BLaER1 (cell line): ENCODE data around the gene MRPS26.
"Not testable (repeated sequence)": the region's sequence is repeated elsewhere in the genome, so short reads cannot be mapped to it uniquely, and the experiment has no call there.

ENCODE experiments used
- H3K27ac ChIP-seq: shearing (Covaris generic); formaldehyde crosslinking; 2 replicates; pipeline ENCODE4 v1.8.1; 2022
- H3K27me3 ChIP-seq: shearing (Covaris generic); formaldehyde crosslinking; 2 replicates; pipeline ENCODE4 v1.8.1; 2022
- H3K36me3 ChIP-seq: shearing (Covaris generic); formaldehyde crosslinking; 2 replicates; pipeline ENCODE4 v1.8.1; 2022
- H3K4me1 ChIP-seq: shearing (Covaris generic); formaldehyde crosslinking; 2 replicates; pipeline ENCODE4 v1.8.1; 2022
- H3K4me2 ChIP-seq: shearing (Covaris generic); formaldehyde crosslinking; 2 replicates; pipeline ENCODE4 v1.8.1; 2022
- H3K4me3 ChIP-seq: shearing (Covaris generic); formaldehyde crosslinking; 2 replicates; pipeline ENCODE4 v1.8.1; 2022
- H3K9ac ChIP-seq: shearing (Covaris generic); formaldehyde crosslinking; 2 replicates; pipeline ENCODE4 v1.8.1; 2022
- H3K9me3 ChIP-seq: shearing (Covaris generic); formaldehyde crosslinking; 2 replicates; pipeline ENCODE4 v1.8.1; 2022
- H4K20me1 ChIP-seq: shearing (Covaris generic); formaldehyde crosslinking; 2 replicates; pipeline ENCODE4 v1.8.1; 2022
- Cebpa-rat ChIP-seq: shearing (Covaris generic); IDR thresholded peaks from 2 replicates; pipeline ENCODE4 v1.8.1; 2022

Gene MRPS26

DNA sequence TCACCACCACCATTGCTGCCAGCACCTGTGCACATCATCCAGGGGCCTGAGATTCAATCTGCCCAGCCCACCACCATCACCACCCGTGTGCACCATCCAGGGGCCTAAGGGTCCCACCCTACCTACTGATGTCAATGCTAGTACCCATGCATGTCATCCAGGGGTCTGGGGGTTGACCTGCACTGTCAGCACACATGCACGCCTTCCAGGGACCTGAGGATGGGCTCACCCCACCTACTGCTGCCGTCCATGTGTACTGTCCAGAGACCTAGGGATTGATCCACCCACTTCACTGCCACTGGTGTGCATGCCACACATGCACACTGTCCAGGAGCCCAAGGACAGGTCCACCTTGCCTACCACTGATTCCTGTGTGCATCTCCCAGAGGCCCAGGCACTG lies 13.6 kb downstream of the MRPS26 start:
- Histone ChIP-seq H3K4me3 (no peak overlapping the region), H3K4me2 (no peak overlapping the region), H4K20me1 (no peaks in the 10 kb centered on the region), H3K9me3 (no peaks in the 10 kb centered on the region), H3K27me3 (no peaks in the 10 kb centered on the region), H3K27ac (no peak overlapping the region), H3K9ac (no peak overlapping the region), H3K36me3 (no peaks in the 10 kb centered on the region), H3K4me1 (no peaks in the 10 kb centered on the region)
- no peak for TF ChIP-seq Cebpa-rat

DNA sequence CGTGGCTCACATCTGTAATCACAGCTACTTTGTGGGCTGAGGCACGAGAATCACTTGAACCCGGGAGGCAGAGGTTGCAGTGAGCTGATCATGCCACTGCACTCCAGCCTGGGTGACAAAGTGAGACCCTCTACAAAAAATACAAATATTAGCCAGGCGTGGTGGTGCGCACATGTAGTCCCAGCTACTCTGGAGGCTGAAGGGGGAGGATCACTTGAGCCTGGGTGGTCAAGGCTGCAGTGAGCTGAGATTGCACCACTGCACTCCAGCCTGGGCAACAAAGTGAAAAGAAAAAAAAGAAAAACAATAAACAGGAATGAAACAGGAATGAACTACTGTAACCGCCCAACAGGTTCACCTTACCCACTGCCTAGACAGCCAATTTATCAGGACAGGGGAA lies 18.3 kb downstream of the MRPS26 start:
- not testable (repeated sequence) for H3K4me3 ChIP-seq, H3K9me3 ChIP-seq, H3K27me3 ChIP-seq, H3K4me2 ChIP-seq, H3K36me3 ChIP-seq, H3K27ac ChIP-seq, H4K20me1 ChIP-seq, H3K9ac ChIP-seq
- H3K4me1 ChIP-seq: peaks cover 18% of the 10 kb centered on the region

DNA sequence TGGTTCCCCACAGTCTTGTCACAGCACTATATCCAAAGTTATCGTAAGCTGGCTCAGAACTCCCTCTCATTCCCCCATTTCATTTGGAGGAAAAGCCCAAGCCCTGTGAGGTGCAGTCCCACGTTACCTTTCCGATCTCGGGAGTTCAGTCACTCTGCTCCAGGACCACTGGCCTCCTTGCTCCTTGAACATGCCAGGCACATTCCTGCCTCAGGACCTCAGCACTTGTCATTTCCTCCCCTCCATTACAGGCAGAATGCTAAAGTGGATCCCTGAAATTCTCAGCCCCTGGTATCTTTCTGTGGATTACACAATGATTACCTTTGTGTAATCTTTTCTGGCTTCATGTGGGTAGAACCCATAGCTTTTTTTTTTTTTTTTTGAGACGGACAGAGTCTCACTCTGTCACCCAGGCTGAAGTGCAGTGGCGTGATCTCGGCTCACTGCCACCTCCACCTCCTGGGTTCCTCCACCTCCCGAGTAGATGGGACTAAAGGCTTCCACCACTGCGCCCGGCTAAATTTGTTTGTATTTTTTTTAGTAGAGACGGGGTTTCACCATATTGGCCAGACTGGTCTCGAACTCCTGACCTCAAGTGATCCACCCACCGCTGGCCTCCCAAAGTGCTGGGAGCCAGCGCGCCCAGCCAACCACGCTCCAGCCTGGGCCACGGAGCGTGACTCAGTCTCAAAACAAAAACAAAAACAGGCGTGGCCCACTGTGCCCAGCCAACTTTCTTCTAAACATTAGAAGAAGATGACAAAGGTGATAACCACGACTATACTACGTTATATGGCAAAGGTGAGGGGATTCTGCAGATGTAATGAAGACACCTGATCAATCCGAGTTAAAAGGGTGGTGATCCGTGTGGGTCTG lies 21.5 kb downstream of the MRPS26 start:
- Histone ChIP-seq H3K9ac (0 out of 2 replicates have a peak overlapping the region, but pooled peaks have one; percentile 35), H3K4me1 (peaks cover 18% of the 10 kb centered on the region), H3K27me3 (peaks cover 20% of the 10 kb centered on the region), H4K20me1 (no peaks in the 10 kb centered on the region), H3K36me3 (no peaks in the 10 kb centered on the region), H3K4me2 (peak overlapping the region; percentile 51), H3K4me3 (no peak overlapping the region), H3K27ac (0 out of 2 replicates have a peak overlapping the region, but pooled peaks have one; percentile 9), H3K9me3 (no peaks in the 10 kb centered on the region)
- TF ChIP-seq Cebpa-rat: no peak

DNA sequence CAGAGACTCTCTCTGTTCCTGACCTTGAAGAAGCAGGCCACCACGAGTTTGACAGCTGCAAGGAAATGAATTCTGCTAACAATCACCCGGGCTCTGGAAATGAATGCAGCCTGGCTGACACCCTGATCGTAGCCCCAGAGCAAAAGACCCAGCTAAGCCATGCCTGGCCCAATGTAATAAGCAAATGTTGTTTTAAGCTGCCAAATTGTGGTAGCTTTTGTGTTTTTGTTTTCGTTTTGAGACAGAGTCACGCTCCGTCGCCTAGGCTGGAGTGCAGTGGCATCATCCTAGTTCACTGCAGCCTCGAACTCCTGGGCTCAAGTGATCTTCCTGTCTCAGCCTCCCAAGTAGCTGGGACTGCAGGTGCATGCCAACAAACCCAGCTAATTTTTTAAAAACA lies 22.2 kb downstream of the MRPS26 start:
- H3K4me2 ChIP-seq: peak overlapping the region; percentile 51
- TF ChIP-seq Cebpa-rat: no peak
- 0 out of 2 replicates have a peak overlapping the region, but pooled peaks have one; percentile 35 for H3K9ac ChIP-seq
- H3K4me3 ChIP-seq: no peak overlapping the region
- H3K4me1 ChIP-seq: peaks cover 18% of the 10 kb centered on the region
- no peaks in the 10 kb centered on the region for H4K20me1 ChIP-seq
- 0 out of 2 replicates have a peak overlapping the region, but pooled peaks have one; percentile 9 for H3K27ac ChIP-seq
- no peaks in the 10 kb centered on the region for H3K9me3 ChIP-seq
- H3K36me3 ChIP-seq: no peaks in the 10 kb centered on the region
- peaks cover 27% of the 10 kb centered on the region for H3K27me3 ChIP-seq

DNA sequence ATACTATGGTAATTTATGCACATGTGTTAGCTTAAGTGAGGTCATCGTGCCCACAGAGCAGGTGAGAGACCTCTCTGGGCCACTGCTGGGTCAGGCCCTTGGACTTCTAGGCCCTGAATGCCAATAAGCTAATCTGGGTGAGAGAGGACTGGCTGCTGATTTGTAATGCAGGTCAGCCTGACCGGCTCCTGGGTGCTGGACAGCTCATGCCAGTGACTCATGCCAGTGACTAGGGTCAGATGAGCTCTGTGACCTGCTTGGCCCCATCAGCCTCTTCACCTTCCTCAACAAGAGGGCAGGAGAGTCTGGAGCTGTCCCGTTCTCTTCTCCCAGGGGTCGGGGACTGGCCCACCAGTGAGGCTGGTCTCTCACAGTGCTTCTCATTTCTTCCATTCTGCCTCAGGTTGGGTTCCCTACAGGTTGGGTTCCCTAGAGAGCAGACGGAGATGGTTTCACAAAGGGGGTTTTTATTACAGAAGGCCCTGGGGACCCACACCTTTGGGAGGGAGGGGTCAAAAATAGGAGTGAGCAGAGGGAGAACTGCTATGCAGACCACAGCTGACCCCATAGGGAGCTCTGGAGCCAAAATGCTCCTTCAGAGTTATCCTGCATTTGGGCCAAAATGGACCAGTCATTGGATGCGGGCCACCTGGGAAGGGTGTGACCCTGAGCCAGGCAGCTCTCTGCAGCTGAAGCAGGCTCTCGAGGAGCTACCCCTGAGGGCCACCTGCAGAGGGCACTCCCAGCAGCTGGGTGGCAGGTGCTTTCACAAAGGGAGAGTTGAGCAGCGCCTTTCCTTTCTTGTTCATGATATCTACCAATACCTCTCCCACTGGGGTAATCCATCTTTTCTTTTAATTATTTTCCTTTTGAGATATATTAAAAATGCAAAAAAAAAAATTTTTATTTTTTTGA lies 23.4 kb downstream of the MRPS26 start:
- Histone ChIP-seq H3K27ac (no peak overlapping the region), H3K9me3 (no peaks in the 10 kb centered on the region)

DNA sequence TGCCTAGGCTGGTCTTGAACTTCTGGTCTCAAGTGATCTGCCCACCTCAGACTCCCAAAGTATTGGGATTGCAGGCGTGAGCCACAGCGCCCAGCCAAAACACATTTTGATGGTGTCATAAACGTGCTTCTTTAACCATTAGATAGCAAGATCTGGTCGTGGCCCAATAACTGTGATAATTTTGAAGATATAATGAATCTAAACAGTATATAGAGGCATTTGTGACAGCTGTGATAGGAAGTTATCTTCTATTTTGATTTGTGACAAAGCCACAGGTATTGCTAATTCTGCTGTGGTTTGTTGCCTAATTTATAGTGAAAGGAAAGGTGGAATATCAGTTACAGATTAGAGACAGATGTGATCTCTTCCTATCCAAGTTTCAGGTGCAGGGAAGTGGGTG lies 24.9 kb downstream of the MRPS26 start:
- Histone ChIP-seq H3K27ac (no peak overlapping the region), H3K36me3 (no peaks in the 10 kb centered on the region), H3K4me3 (no peak overlapping the region), H4K20me1 (no peaks in the 10 kb centered on the region; the same call in 1 of the 2 replicates), H3K9me3 (no peaks in the 10 kb centered on the region), H3K4me1 (peaks cover 18% of the 10 kb centered on the region), H3K27me3 (peaks cover 44% of the 10 kb centered on the region), H3K4me2 (no peak overlapping the region), H3K9ac (no peak overlapping the region)
- no peak for TF ChIP-seq Cebpa-rat

More for the DNA sequence above, 23.4 kb downstream of the MRPS26 start:
- Histone ChIP-seq H3K27me3 (peaks cover 39% of the 10 kb centered on the region), H3K4me1 (peaks cover 18% of the 10 kb centered on the region), H3K4me2 (no peak overlapping the region), H4K20me1 (no peaks in the 10 kb centered on the region), H3K9ac (no peak overlapping the region), H3K4me3 (no peak overlapping the region), H3K36me3 (no peaks in the 10 kb centered on the region)
- no peak for TF ChIP-seq Cebpa-rat

DNA sequence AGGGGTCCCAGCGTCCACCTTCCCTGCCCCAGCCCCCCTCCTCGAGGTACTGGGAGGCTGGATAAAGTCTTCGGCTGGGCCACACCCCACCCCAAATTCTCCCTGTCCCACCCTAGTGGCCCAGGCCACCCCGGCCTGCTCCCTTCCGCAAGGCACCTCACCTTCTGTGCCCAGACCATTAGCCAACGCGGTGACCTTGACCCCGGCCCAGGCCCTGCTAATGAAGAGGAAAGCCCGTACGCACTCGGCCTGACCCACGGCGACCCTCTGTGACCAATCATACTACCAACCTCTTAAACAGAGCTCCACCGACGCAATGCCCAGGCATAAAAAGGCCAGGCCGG lies 25.4 kb downstream of the MRPS26 start:
- peak overlapping the region; percentile 43 for H3K4me2 ChIP-seq
- no peak overlapping the region for H3K9ac ChIP-seq
- H3K4me3 ChIP-seq: peak overlapping the region; percentile 55

DNA sequence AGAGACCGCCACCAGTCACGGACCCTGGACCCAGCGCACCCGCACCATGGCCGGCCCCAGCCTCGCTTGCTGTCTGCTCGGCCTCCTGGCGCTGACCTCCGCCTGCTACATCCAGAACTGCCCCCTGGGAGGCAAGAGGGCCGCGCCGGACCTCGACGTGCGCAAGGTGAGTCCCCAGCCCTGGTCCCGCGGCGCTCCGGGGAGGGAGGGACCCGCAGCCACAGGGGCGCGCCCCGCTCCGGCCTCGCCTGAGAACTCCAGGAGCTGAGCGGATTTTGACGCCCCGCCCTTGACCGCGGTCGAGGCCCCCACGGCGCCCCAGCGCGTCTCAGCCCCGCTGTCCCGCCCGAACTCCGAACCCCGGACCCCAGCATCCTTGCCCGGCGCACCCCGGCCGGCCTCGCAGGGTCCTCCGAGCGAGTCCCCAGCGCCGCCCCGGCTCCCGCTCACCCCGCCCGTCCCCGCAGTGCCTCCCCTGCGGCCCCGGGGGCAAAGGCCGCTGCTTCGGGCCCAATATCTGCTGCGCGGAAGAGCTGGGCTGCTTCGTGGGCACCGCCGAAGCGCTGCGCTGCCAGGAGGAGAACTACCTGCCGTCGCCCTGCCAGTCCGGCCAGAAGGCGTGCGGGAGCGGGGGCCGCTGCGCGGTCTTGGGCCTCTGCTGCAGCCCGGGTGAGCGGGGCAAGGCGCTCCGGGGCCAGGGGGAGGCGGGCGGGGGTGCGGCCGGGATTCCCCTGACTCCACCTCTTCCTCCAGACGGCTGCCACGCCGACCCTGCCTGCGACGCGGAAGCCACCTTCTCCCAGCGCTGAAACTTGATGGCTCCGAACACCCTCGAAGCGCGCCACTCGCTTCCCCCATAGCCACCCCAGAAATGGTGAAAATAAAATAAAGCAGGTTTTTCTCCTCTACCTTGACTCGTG lies 26.0 kb downstream of the MRPS26 start, which contains the start of gene OXT:
Gene OXT (plus strand): TSS at position 11 of the 920 bp plus-strand sequence. CDS start 36 bp downstream, at position 47.
- no peaks in the 10 kb centered on the region for H3K36me3 ChIP-seq
- no peak within 1 kb of the TSS for H3K27ac ChIP-seq
- H4K20me1 ChIP-seq: no peaks in the 10 kb centered on the region; the same call in 1 of the 2 replicates
- H3K27me3 ChIP-seq: peaks cover 46% of the 10 kb centered on the region
- no peaks in the 10 kb centered on the region for H3K9me3 ChIP-seq
- peak within 1 kb of the TSS; percentile 43 for H3K4me2 ChIP-seq
- no peak within 1 kb of the TSS for H3K9ac ChIP-seq
- H3K4me3 ChIP-seq: peak within 1 kb of the TSS; percentile 55
- H3K4me1 ChIP-seq: peaks cover 16% of the 10 kb centered on the region
- TF ChIP-seq Cebpa-rat: no peak

More for the DNA sequence above, 25.4 kb downstream of the MRPS26 start:
- H3K4me1 ChIP-seq: peaks cover 18% of the 10 kb centered on the region
- H3K36me3 ChIP-seq: no peaks in the 10 kb centered on the region
- no peaks in the 10 kb centered on the region for H3K9me3 ChIP-seq
- no peak for TF ChIP-seq Cebpa-rat
- peaks cover 44% of the 10 kb centered on the region for H3K27me3 ChIP-seq
- H3K27ac ChIP-seq: no peak overlapping the region
- no peaks in the 10 kb centered on the region; the same call in 1 of the 2 replicates for H4K20me1 ChIP-seq
